ENCODE results near the gene NFIC.

Gene NFIC

GRCh38 chr19:3513229-3514140 lies 147.1 kb downstream of the NFIC start:
- no peak for DNase-seq

- no peak for DNase-seq
These were observed 148.5 kb downstream of the NFIC start for GRCh38 chr19:3514930-3515329.

GRCh38 chr19:3515891-3516422 lies 149.6 kb downstream of the NFIC start:
- DNase-seq: no peak

GRCh38 chr19:3516675-3517207 lies 150.4 kb downstream of the NFIC start:
- DNase-seq: no peak

GRCh38 chr19:3517638-3518037 lies 151.3 kb downstream of the NFIC start:
- DNase-seq: no peak

- DNase-seq: no peak
These were observed 151.9 kb downstream of the NFIC start for GRCh38 chr19:3518255-3518654.

GRCh38 chr19:3518659-3519058 lies 152.3 kb downstream of the NFIC start:
- no peak for DNase-seq
